ENCODE results near the gene SEPTIN3. TPM values are rescaled to one million over a fixed set of nuclear protein-coding genes. Genes with fewer than 3 reads are reported as not detected.
A peak's percentile ranks its signal among the peaks of the same experiment; 100 is the strongest.

The SEPTIN3 gene
- total and polyA plus RNA-seq, 2 of the 8 experiments (the other 6 are each of a cell fraction or from before 2014, with no cell fraction given), result 38.9 to 52.9 TPM

DNA sequence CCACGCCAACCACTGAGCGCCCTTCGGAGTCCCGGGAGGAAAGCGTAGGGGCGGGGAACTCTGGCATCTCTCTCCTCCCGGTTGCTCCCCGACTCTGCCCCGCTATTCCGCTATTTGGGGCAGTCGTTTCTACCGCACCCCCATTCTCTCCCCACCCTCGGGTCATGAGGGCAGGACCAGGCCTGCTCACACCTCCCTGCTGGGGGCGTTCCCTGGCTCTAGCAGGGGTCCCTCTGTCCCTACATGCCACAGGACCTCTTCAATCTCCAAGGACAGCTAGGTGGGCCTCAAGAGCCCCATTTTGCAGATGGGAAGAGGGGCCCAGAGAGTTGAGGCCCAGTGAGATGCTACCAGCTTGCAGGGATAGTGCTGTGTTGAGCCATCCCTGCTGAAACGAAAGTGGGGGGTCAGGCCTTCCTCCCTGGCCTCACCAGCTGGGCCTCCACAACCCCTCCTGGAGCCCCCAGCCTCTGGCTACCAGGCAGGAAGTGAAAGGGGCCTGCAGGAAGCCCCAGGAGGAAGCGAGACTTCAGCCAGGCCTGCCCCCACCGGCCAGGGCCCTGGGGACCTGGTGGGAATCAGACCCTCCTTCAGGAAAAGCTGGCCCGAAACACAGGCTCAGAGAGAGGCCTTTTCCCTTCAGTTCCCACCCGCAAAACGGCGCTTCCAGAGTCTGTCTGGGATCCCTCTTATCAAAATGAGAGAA is 48.8 kb upstream of the SEPTIN3 start:
- no peak overlapping the region for H2AK5ac ChIP-seq (ENCODE audit: low read depth, low read length)
- no peak for DNase-seq (ENCODE audit: low read depth in 1 of 2, low spot score in 2 of 2)
- H2BK12ac ChIP-seq (ENCODE audit: low read depth, low read length), result no peak overlapping the region
- H4K5ac ChIP-seq (ENCODE audit: insufficient read length, low read depth, low read length), result peak overlapping the region; percentile 26
- 47% methylated on average over 17 of the region's 21 CpGs; no CpG with 5 or more reads in 1 of the 2 experiments for WGBS, 2 experiments (ENCODE audit: extremely low coverage in 1 of 2, insufficient coverage in 1 of 2, insufficient read length in 1 of 2, insufficient replicate concordance in 2 of 2, low coverage in 1 of 2, low lambda C conversion rate in 2 of 2, missing lambda C conversion rate in 1 of 2)
- H2BK120ac ChIP-seq (replicated peaks; ENCODE audit: low read depth, low read length), result no peak overlapping the region
- H2AFZ ChIP-seq (ENCODE audit: low read length), result peak overlapping the region; percentile 28; the same call in 1 of the 2 replicates
- no peaks in the 10 kb centered on the region for H3K9me3 ChIP-seq (ENCODE audit: insufficient read depth in 2 of 2, low read depth in 1 of 2, low read length in 1 of 2)
- H3K23me2 ChIP-seq (ENCODE audit: low read depth, low read length), result peaks cover 4% of the 10 kb centered on the region; the same call in 1 of the 2 replicates
- no peak overlapping the region for H2BK20ac ChIP-seq (ENCODE audit: low read length)
- no peak overlapping the region for H4K91ac ChIP-seq (replicated peaks; ENCODE audit: insufficient read length, low read length)
- H3K4me2 ChIP-seq (ENCODE audit: insufficient read depth in 1 of 2, low read depth in 2 of 2, low read length in 2 of 2), result peak overlapping the region; percentile 69 to 86
- no peak for FAIRE-seq
- no peak overlapping the region for H3K23ac ChIP-seq (ENCODE audit: insufficient read length)
- H3K27ac ChIP-seq (ENCODE audit: low read depth, low read length), result no peak overlapping the region
- H3K27me3 ChIP-seq (replicated peaks in 1 of 4; ENCODE audit: control insufficient read depth in 3 of 4, extremely low read depth in 1 of 4, insufficient read depth in 3 of 4, low read length in 3 of 4), result peaks cover 30 to 81% (median 70%) of the 10 kb centered on the region in 4 experiments
- ChIA-PET POLR2A (ENCODE audit: partially characterized antibody) (interaction anchor here (1.0 to 3.4 kb wide), 7 partner anchors 9 to 120 kb away, joined by 3 to 19 read pairs (median 10); partner anchors contain the start of genes CCDC134 and CENPM), CTCF (ENCODE audit: partially characterized antibody) (interaction anchor here (1.2 kb wide), 1 partner anchor 20 kb away, joined by 3 read pairs; no protein-coding TSS in a partner anchor)
- no peaks in the 10 kb centered on the region for H3K36me3 ChIP-seq (ENCODE audit: control insufficient read depth in 2 of 4, insufficient read depth in 4 of 4, low read length in 3 of 4)
- TF ChIP-seq TEAD4 (IDR thresholded peaks at IDR 0.05; ENCODE audit: low read depth, low read length) (no peak), NANOG (IDR thresholded peaks at IDR 0.05; ENCODE audit: insufficient read depth, low read depth, low read length, poor library complexity, severe bottlenecking) (no peak), YY1 (IDR thresholded peaks at IDR 0.05; ENCODE audit: low read depth, low read length) (no peak), SP4 (IDR thresholded peaks at IDR 0.05; ENCODE audit: low read length) (no peak), TAF7 (optimal IDR thresholded peaks at IDR 0.05; ENCODE audit: borderline replicate concordance, low read depth, low read length) (no peak), ASH2L (IDR thresholded peaks at IDR 0.05; ENCODE audit: low read length) (no peak), KDM4A (IDR thresholded peaks at IDR 0.05; ENCODE audit: low read depth, low read length, severe bottlenecking) (peak; percentile 2), SP1 (IDR thresholded peaks at IDR 0.05; ENCODE audit: low read depth, low read length) (no peak)
- TF ChIP-seq, protein P1, sequence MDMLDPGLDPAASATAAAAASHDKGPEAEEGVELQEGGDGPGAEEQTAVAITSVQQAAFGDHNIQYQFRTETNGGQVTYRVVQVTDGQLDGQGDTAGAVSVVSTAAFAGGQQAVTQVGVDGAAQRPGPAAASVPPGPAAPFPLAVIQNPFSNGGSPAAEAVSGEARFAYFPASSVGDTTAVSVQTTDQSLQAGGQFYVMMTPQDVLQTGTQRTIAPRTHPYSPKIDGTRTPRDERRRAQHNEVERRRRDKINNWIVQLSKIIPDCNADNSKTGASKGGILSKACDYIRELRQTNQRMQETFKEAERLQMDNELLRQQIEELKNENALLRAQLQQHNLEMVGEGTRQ (IDR thresholded peaks at IDR 0.05; ENCODE audit: low read length), result no peak
- no peak overlapping the region; the same call in 1 of the 2 replicates for H4K8ac ChIP-seq (ENCODE audit: extremely low read depth, insufficient read depth, low read length)
- peaks cover 0 to 16% (median 10%) of the 10 kb centered on the region in 4 experiments; a peak in 6 of 7 replicates for H3K4me1 ChIP-seq (replicated peaks in 1 of 4; ENCODE audit: control insufficient read depth in 3 of 4, insufficient read depth in 4 of 4, low read length in 3 of 4)
- H3K14ac ChIP-seq (ENCODE audit: insufficient read length), result no peak overlapping the region
- no peak overlapping the region for H3K9ac ChIP-seq (replicated peaks in 1 of 4; ENCODE audit: extremely low read depth in 1 of 4, low read depth in 3 of 4, low read length in 3 of 4)
- H3K56ac ChIP-seq (replicated peaks; ENCODE audit: insufficient read length, low read depth, low read length), result no peak overlapping the region
- no peak overlapping the region for H2BK15ac ChIP-seq (ENCODE audit: low read length)
- no peaks in the 10 kb centered on the region for H3K79me2 ChIP-seq (ENCODE audit: control insufficient read depth in 1 of 2, insufficient read depth in 2 of 2, low read length in 2 of 2)
- H4K20me1 ChIP-seq (replicated peaks in 1 of 2; ENCODE audit: control insufficient read depth in 1 of 2, insufficient read depth in 2 of 2, low read length in 2 of 2), result peaks cover 0 to 12% of the 10 kb centered on the region in 2 experiments
- H3K4me3 ChIP-seq (ENCODE audit: extremely low read depth in 1 of 4, insufficient read depth in 2 of 4, low read depth in 3 of 4, low read length in 4 of 4), result peak overlapping the region; percentile 22 to 67 (median 34); a peak in 7 of 8 replicates
- no peak overlapping the region for H3K4ac ChIP-seq (replicated peaks; ENCODE audit: insufficient read length, low read depth, low read length)
- H2BK5ac ChIP-seq (ENCODE audit: low read depth, low read length), result no peak overlapping the region
- peak overlapping the region; percentile 71; the same call in 1 of the 2 replicates for H3K18ac ChIP-seq (ENCODE audit: extremely low read depth, low read length)
- no peaks in the 10 kb centered on the region for H3K79me1 ChIP-seq (ENCODE audit: low read depth, low read length)
